Naive thymus-derived CD4-positive, alpha-beta T cell (primary cell): Measurements from ENCODE around the gene GUCA2B. TPM values are rescaled to one million over a fixed set of nuclear protein-coding genes. Genes with fewer than 3 reads are reported as not detected.

Source experiments
- ATAC-seq: fragments of 150-1000 bp; cut with Tn5 transposase; 2 replicates; pipeline ENCODE4 v1.10.0; 2021; ENCODE audit warnings: mild to moderate bottlenecking, moderate library complexity
- CTCF ChIA-PET: fragments of 350-600 bp; sonication (Branson Sonifier 250); formaldehyde crosslinking; loops from one replicate; lab custom pipeline; 2021; ENCODE audit warnings: antibody characterized with exemption; lab: Charles Lee
- POLR2A ChIA-PET: fragments of 350-600 bp; sonication (Branson Sonifier 250); formaldehyde crosslinking; loops from one replicate; lab custom pipeline; 2021; ENCODE audit warnings: antibody characterized with exemption, inconsistent platforms; lab: Charles Lee
- DNase-seq, 9 donors: peaks; one replicate each; pipeline versions ENCODE4 v3.0.0 to v3.0.0-alpha.2; 2020 to 2022; ENCODE audit warnings: mixed read lengths in 1 of 9
- H3K27ac ChIP-seq: one replicate; pipeline ENCODE4 v1.7.0; 2013; ENCODE audit warnings: mild to moderate bottlenecking, low read depth, low read length, moderate library complexity
- H3K27me3 ChIP-seq, 2 donors: one replicate each; pipeline ENCODE4 v1.7.0; 2013; ENCODE audit warnings: low read length in 2 of 2, mild to moderate bottlenecking in 2 of 2, moderate library complexity in 2 of 2; ENCODE audit not compliant: control insufficient read depth in 2 of 2, insufficient read depth in 2 of 2
- H3K36me3 ChIP-seq, 3 experiments: 1 replicate in 2 of 3; 2 replicates in 1 of 3; pipeline ENCODE4 v1.7.0; 2013; ENCODE audit warnings: low read length in 3 of 3, mild to moderate bottlenecking in 3 of 3, moderate library complexity in 1 of 3; ENCODE audit not compliant: insufficient read depth in 3 of 3, control insufficient read depth in 2 of 3
- H3K4me1 ChIP-seq, 2 donors: one replicate each; pipeline ENCODE4 v1.7.0; 2013; ENCODE audit warnings: low read length in 2 of 2, mild to moderate bottlenecking in 2 of 2, moderate library complexity in 1 of 2; ENCODE audit not compliant: control insufficient read depth in 2 of 2, insufficient read depth in 2 of 2
- H3K4me3 ChIP-seq: 2 replicates; pipeline ENCODE4 v1.7.0; 2013; ENCODE audit warnings: mild to moderate bottlenecking, low read length
- H3K9me3 ChIP-seq, 3 experiments: 1 replicate in 2 of 3; 2 replicates in 1 of 3; pipeline ENCODE4 v1.7.0; 2013; ENCODE audit warnings: low read length in 3 of 3; ENCODE audit not compliant: control insufficient read depth in 2 of 3
- H3K27ac Mint-ChIP-seq, 9 donors: one replicate each; pipeline ENCODE4 v1.8.0; 2020 to 2022; ENCODE audit warnings: mixed read lengths in 9 of 9, mild to moderate bottlenecking in 8 of 9, moderate library complexity in 5 of 9, inconsistent platforms in 2 of 9
- H3K27me3 Mint-ChIP-seq, 5 donors: one replicate each; pipeline ENCODE4 v1.8.0; 2021 to 2022; ENCODE audit warnings: mixed read lengths in 5 of 5, mild to moderate bottlenecking in 1 of 5
- H3K36me3 Mint-ChIP-seq, 5 donors: one replicate each; pipeline ENCODE4 v1.8.0; 2020 to 2022; ENCODE audit warnings: mixed read lengths in 5 of 5, mild to moderate bottlenecking in 3 of 5, inconsistent platforms in 1 of 5
- H3K4me1 Mint-ChIP-seq, 7 donors: one replicate each; pipeline ENCODE4 v1.8.0; 2020 to 2022; ENCODE audit warnings: mixed read lengths in 7 of 7, mild to moderate bottlenecking in 3 of 7, inconsistent platforms in 1 of 7
- H3K4me3 Mint-ChIP-seq, 10 donors: one replicate each; pipeline ENCODE4 v1.8.0; 2020 to 2022; ENCODE audit warnings: mild to moderate bottlenecking in 10 of 10, mixed read lengths in 10 of 10, moderate library complexity in 6 of 10, inconsistent platforms in 2 of 10
- H3K9me3 Mint-ChIP-seq, 11 donors: one replicate each; pipeline ENCODE4 v1.8.0; 2020 to 2022; ENCODE audit warnings: mixed read lengths in 11 of 11, mild to moderate bottlenecking in 4 of 11, inconsistent platforms in 1 of 11, moderate library complexity in 1 of 11
- intact Hi-C, 2 donors: fragments of 100-400 bp; cut with micrococcal nuclease; formaldehyde crosslinking; loops; one replicate each; pipeline ENCODE4 v1.15.1; 2023
- polyA plus RNA-seq, 2 donors: library from polyadenylated mRNA; unstranded; fragments of 300-500 nt; fragmentation: Illumina TruSeq; gene quantifications; one replicate each; pipeline ENCODE4 v1.2.3, GENCODE V29; 2021
- total RNA-seq, 6 experiments: library from RNA in 5 of 6; stranded (reverse) in 5 of 6; gene quantifications; 1 replicate in 5 of 6; 2 replicates in 1 of 6; pipeline ENCODE4 v1.2.3 and lab custom pipeline; 2021 to 2026

Gene GUCA2B
- total and polyA plus RNA-seq, 7 experiments from 2014 or later: not detected

- H3K4me3 ChIP-seq: no peak overlapping the region
- no peak overlapping the region for H3K27ac ChIP-seq
- intact Hi-C loops: no loop called here
- no peaks in the 10 kb centered on the region for H3K4me1 ChIP-seq
- CTCF ChIA-PET: interaction anchor here (0.7 kb wide), 1 partner anchor 329 kb away, joined by 3 read pairs; no protein-coding TSS in a partner anchor
- H3K4me1 Mint-ChIP-seq: peaks cover 0 to 7% (median 4%) of the 10 kb centered on the region in 7 donors
- DNase-seq (no peak), ATAC-seq (no peak)
- peaks cover 17 to 72% (median 67%) of the 10 kb centered on the region in 5 donors for H3K36me3 Mint-ChIP-seq
- peaks cover 0 to 29% (median 13%) of the 10 kb centered on the region in 11 donors for H3K9me3 Mint-ChIP-seq
- peaks cover 0 to 45% (median 0%) of the 10 kb centered on the region in 3 experiments for H3K36me3 ChIP-seq
- H3K27me3 ChIP-seq: no peaks in the 10 kb centered on the region
- peaks cover 0 to 9% (median 4%) of the 10 kb centered on the region in 3 experiments for H3K9me3 ChIP-seq
- POLR2A ChIA-PET: interaction anchor here (0.7 kb wide), 1 partner anchor 224 kb away, joined by 3 read pairs; no protein-coding TSS in a partner anchor
- H3K27me3 Mint-ChIP-seq: no peaks in the 10 kb centered on the region
- H3K4me3 Mint-ChIP-seq: no peak overlapping the region
- H3K27ac Mint-ChIP-seq: no peak overlapping the region
Observed at GRCh38 chr1:42201986-42202385, 48.8 kb downstream of the GUCA2B start.

Other genes starting within 250 kb of the GUCA2B start
- 10 to 100 TPM in 2 of 5 experiments, 1 to 10 TPM in 3; 6.6 to 19.1 (median 7.0) TPM for gene HIVEP3, start 234.5 kb upstream of the GUCA2B start, total RNA-seq
- gene HIVEP3, start 234.5 kb upstream of the GUCA2B start, polyA plus RNA-seq: 1 to 10 TPM; 4.3 to 7.2 TPM
- gene GUCA2A, start 11.3 kb downstream of the GUCA2B start, total RNA-seq: under 1 TPM in 1 of 5 experiments, not detected in 4; 0.76 TPM
- not detected for gene GUCA2A, start 11.3 kb downstream of the GUCA2B start, polyA plus RNA-seq
- 10 to 100 TPM; 59.5 to 93.3 (median 76.5) TPM for gene FOXJ3, start 181.8 kb downstream of the GUCA2B start, total RNA-seq
- 10 to 100 TPM; 38.9 to 41.6 TPM for gene FOXJ3, start 181.8 kb downstream of the GUCA2B start, polyA plus RNA-seq
- 1 to 10 TPM in 1 of 5 experiments, under 1 TPM in 3, not detected in 1; 0.03 to 3.1 (median 0.17) TPM for gene RIMKLA, start 227.4 kb downstream of the GUCA2B start, total RNA-seq
- gene RIMKLA, start 227.4 kb downstream of the GUCA2B start, polyA plus RNA-seq: not detected